DOHH2 (cell line): Measurements from ENCODE around the gene VAC14.

Experiments used
- H3F3A ChIP-seq: fragments of 200-600 bp; sonication (generic), shearing (Covaris generic); 2 replicates; pipeline ENCODE4 v1.6.0; 2016; ENCODE audit warnings: antibody characterized with exemption, mild to moderate bottlenecking; ENCODE audit not compliant: control insufficient read depth, insufficient read depth
- H3K27ac ChIP-seq: fragments of 200-600 bp; sonication (generic); 2 replicates; pipeline ENCODE4 v1.5.1; 2014; ENCODE audit warnings: low read depth, mild to moderate bottlenecking, low read length, moderate library complexity
- H3K27me3 ChIP-seq: fragments of 200-600 bp; sonication (generic); 2 replicates; pipeline ENCODE4 v1.6.1; 2014; ENCODE audit warnings: mild to moderate bottlenecking, low read length, mixed read lengths; ENCODE audit not compliant: control insufficient read depth
- H3K36me3 ChIP-seq: fragments of 200-600 bp; sonication (generic); 2 replicates; pipeline ENCODE4 v1.6.1; 2014; ENCODE audit warnings: mild to moderate bottlenecking, low read length, moderate library complexity, mixed read lengths; ENCODE audit not compliant: control insufficient read depth
- H3K4me1 ChIP-seq: fragments of 200-600 bp; sonication (generic); 2 replicates; pipeline ENCODE4 v1.6.1; 2014; ENCODE audit warnings: mild to moderate bottlenecking, low read length, mixed read lengths; ENCODE audit not compliant: control insufficient read depth
- H3K4me2 ChIP-seq: fragments of 200-600 bp; sonication (generic); 2 replicates; pipeline ENCODE4 v1.6.0; 2014; ENCODE audit warnings: mild to moderate bottlenecking, low read length, moderate library complexity
- H3K4me3 ChIP-seq: fragments of 200-600 bp; sonication (generic); 2 replicates; pipeline ENCODE4 v1.5.1; 2014; ENCODE audit warnings: mild to moderate bottlenecking, low read length, mixed read lengths
- H3K79me2 ChIP-seq: fragments of 200-600 bp; sonication (generic); 2 replicates; pipeline ENCODE4 v1.6.1; 2014; ENCODE audit warnings: mild to moderate bottlenecking, low read length, mixed read lengths; ENCODE audit not compliant: control insufficient read depth
- H3K9me2 ChIP-seq: fragments of 200-600 bp; sonication (generic); replicated peaks from 2 replicates; pipeline ENCODE4 v1.6.1; 2014; ENCODE audit warnings: mild to moderate bottlenecking, low read length, mixed read lengths; ENCODE audit not compliant: control insufficient read depth
- H3K9me3 ChIP-seq: fragments of 200-600 bp; sonication (generic); 2 replicates; pipeline ENCODE4 v1.6.1; 2014; ENCODE audit warnings: antibody characterized with exemption, low read length, mixed read lengths; ENCODE audit not compliant: control insufficient read depth, insufficient read depth
- H4K20me1 ChIP-seq: fragments of 200-600 bp; sonication (generic); 2 replicates; pipeline ENCODE4 v1.6.0; 2014; ENCODE audit warnings: low read depth, mild to moderate bottlenecking, antibody characterized with exemption, low read length, moderate library complexity; ENCODE audit not compliant: control insufficient read depth, insufficient read depth
- EZH2phosphoT487 ChIP-seq: fragments of 200-600 bp; sonication (generic); IDR thresholded peaks from 2 replicates; pipeline ENCODE4 v1.6.1; 2017; ENCODE audit warnings: borderline replicate concordance, mild to moderate bottlenecking, antibody characterized with exemption, low read length, moderate library complexity, mixed read lengths
- TF ChIP-seq, protein P1 (sequence below): fragments of 200-600 bp; sonication (generic); IDR thresholded peaks from one replicate; pipeline ENCODE4 v1.5.1; 2014; ENCODE audit warnings: antibody characterized with exemption, mild to moderate bottlenecking, low read depth, low read length; ENCODE audit not compliant: poor library complexity, severe bottlenecking

VAC14 gene

DNA sequence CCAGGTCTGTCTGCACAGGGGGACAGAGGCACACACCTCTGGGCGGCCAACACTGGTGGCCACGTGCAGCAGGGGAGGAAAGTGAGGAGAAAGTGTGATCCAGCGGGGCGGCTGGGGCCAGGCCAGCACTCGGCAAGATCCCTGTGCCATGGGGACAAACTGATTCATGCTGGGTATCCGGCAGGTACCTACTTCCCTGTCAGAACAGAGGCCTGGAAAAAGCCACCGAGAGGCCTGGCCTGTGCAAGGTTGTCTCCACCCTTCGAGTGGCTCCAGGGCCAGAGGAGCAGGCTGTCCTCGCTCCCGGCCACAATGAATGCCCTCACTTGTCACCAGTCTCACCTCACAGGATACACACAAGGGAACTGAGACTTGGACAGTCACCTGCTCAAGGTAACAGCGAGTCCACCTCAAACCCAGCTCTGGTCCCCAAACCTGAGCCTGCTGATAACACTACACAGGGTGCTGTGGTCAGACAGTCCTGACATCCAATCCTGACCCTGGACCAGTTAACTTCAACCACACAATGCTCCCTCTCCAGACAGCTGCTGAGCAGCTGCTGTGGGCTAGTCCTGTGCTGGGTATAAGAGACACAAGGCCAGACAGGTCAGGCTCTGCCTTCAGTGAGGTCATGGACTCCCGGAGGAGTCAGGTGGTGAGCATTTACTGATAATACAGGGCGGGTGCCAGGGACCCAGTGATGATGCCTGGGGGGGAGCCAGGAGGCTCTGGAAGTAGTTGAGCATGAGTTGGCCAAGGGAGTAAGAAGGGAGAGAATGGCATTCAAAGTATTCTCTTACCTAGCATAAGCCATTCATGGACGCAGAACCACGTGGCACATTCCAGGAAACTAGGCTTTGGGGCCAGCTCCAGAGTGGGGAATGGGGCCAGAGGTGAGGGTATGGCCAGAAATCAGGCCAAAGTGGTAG is 53.0 kb downstream of the VAC14 start:
- Histone ChIP-seq H4K20me1 (no peaks in the 10 kb centered on the region), H3K27ac (no peak overlapping the region), H3K4me1 (peaks cover 11% of the 10 kb centered on the region), H3K4me2 (no peak overlapping the region), H3K4me3 (no peak overlapping the region), H3K79me2 (no peaks in the 10 kb centered on the region), H3K27me3 (no peaks in the 10 kb centered on the region), H3K36me3 (peaks cover 26% of the 10 kb centered on the region), H3K9me2 (no peaks in the 10 kb centered on the region), H3K9me3 (no peaks in the 10 kb centered on the region; the same call in 1 of the 2 replicates), H3F3A (no peaks in the 10 kb centered on the region)
- no peak for TF ChIP-seq EZH2phosphoT487
- TF ChIP-seq, protein P1, sequence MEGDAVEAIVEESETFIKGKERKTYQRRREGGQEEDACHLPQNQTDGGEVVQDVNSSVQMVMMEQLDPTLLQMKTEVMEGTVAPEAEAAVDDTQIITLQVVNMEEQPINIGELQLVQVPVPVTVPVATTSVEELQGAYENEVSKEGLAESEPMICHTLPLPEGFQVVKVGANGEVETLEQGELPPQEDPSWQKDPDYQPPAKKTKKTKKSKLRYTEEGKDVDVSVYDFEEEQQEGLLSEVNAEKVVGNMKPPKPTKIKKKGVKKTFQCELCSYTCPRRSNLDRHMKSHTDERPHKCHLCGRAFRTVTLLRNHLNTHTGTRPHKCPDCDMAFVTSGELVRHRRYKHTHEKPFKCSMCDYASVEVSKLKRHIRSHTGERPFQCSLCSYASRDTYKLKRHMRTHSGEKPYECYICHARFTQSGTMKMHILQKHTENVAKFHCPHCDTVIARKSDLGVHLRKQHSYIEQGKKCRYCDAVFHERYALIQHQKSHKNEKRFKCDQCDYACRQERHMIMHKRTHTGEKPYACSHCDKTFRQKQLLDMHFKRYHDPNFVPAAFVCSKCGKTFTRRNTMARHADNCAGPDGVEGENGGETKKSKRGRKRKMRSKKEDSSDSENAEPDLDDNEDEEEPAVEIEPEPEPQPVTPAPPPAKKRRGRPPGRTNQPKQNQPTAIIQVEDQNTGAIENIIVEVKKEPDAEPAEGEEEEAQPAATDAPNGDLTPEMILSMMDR = no peak

GRCh38 chr16:70746708-70747424 is 54.1 kb downstream of the VAC14 start:
- Histone ChIP-seq H3K4me3 (no peak overlapping the region), H3K27ac (no peak overlapping the region), H4K20me1 (no peaks in the 10 kb centered on the region), H3K4me2 (no peak overlapping the region), H3K36me3 (peaks cover 28% of the 10 kb centered on the region), H3F3A (no peaks in the 10 kb centered on the region), H3K9me3 (no peaks in the 10 kb centered on the region; the same call in 1 of the 2 replicates), H3K9me2 (no peaks in the 10 kb centered on the region), H3K4me1 (peaks cover 11% of the 10 kb centered on the region), H3K27me3 (no peaks in the 10 kb centered on the region), H3K79me2 (no peaks in the 10 kb centered on the region)
- TF ChIP-seq EZH2phosphoT487 = no peak
- TF ChIP-seq, protein P1 = no peak

GRCh38 chr16:70746040-70746707 is 54.8 kb downstream of the VAC14 start:
- H3K4me1 ChIP-seq = peaks cover 11% of the 10 kb centered on the region
- no peak overlapping the region for H3K27ac ChIP-seq
- peaks cover 32% of the 10 kb centered on the region for H3K36me3 ChIP-seq
- H4K20me1 ChIP-seq = no peaks in the 10 kb centered on the region
- no peak overlapping the region for H3K4me2 ChIP-seq
- no peak overlapping the region for H3K4me3 ChIP-seq
- no peaks in the 10 kb centered on the region for H3K27me3 ChIP-seq
- TF ChIP-seq EZH2phosphoT487 = no peak
- TF ChIP-seq, protein P1 = no peak
- H3K79me2 ChIP-seq = no peaks in the 10 kb centered on the region
- no peaks in the 10 kb centered on the region; the same call in 1 of the 2 replicates for H3K9me3 ChIP-seq
- H3F3A ChIP-seq = no peaks in the 10 kb centered on the region
- H3K9me2 ChIP-seq = no peaks in the 10 kb centered on the region
